CD14-positive monocyte (primary cell): ENCODE data around the gene GPD1L. TPM values are rescaled to one million over a fixed set of nuclear protein-coding genes. Genes with fewer than 3 reads are reported as not detected.

Source experiments
- DNase-seq, 3 donors: peaks; one replicate each; pipeline ENCODE4 v3.0.0-alpha.2; 2011 to 2022
- H2AFZ ChIP-seq: 2 replicates; pipeline ENCODE4 v1.6.0; 2012; ENCODE audit warnings: mild to moderate bottlenecking, low read depth, low read length, inconsistent platforms; ENCODE audit not compliant: insufficient read depth, poor library complexity, severe bottlenecking
- H3K27ac ChIP-seq, 2 donors: 1 replicate in 1 of 2; 2 replicates in 1 of 2; pipeline ENCODE4 v1.5.1; 2012 to 2013; ENCODE audit warnings: low read length in 2 of 2, control low read depth in 1 of 2, inconsistent platforms in 1 of 2, low read depth in 1 of 2, mild to moderate bottlenecking in 1 of 2
- H3K27me3 ChIP-seq, 2 donors: one replicate each; pipeline versions ENCODE4 v1.6.0 to v1.6.1; 2011 to 2013; ENCODE audit warnings: low read length in 2 of 2; ENCODE audit not compliant: control insufficient read depth in 2 of 2, insufficient read depth in 2 of 2
- H3K36me3 ChIP-seq, 2 donors: replicated peaks in 1 of 2; 1 replicate in 1 of 2; 2 replicates in 1 of 2; pipeline versions ENCODE4 v1.5.1 to v1.6.1; 2012 to 2013; ENCODE audit warnings: low read length in 2 of 2, control low read depth in 1 of 2, inconsistent platforms in 1 of 2, mild to moderate bottlenecking in 1 of 2; ENCODE audit not compliant: insufficient read depth in 2 of 2, control insufficient read depth in 1 of 2
- H3K4me1 ChIP-seq, 2 donors: 1 replicate in 1 of 2; 2 replicates in 1 of 2; pipeline versions ENCODE4 v1.5.1 to v1.6.1; 2012 to 2013; ENCODE audit warnings: low read length in 2 of 2, control low read depth in 1 of 2, inconsistent platforms in 1 of 2, mild to moderate bottlenecking in 1 of 2, moderate library complexity in 1 of 2; ENCODE audit not compliant: insufficient read depth in 2 of 2, control insufficient read depth in 1 of 2
- H3K4me2 ChIP-seq: replicated peaks from 2 replicates; pipeline ENCODE3; 2012; ENCODE audit warnings: low read length, moderate library complexity, mild to moderate bottlenecking; ENCODE audit not compliant: poor library complexity, severe bottlenecking; ENCODE audit errors: extremely low read depth
- H3K4me3 ChIP-seq, 3 experiments: fragments of 200-600 bp in 1 of 3; sonication (generic) in 1 of 3; replicated peaks in 1 of 3; 1 replicate in 2 of 3; 2 replicates in 1 of 3; pipeline ENCODE4 v1.5.1; 2011 to 2013; ENCODE audit warnings: low read length in 3 of 3, mild to moderate bottlenecking in 3 of 3, control low read depth in 2 of 3, low read depth in 2 of 3, inconsistent platforms in 1 of 3, moderate library complexity in 1 of 3
- H3K79me2 ChIP-seq: 2 replicates; pipeline ENCODE4 v1.6.0; 2012; ENCODE audit warnings: mild to moderate bottlenecking, control low read depth, inconsistent platforms, low read length, moderate library complexity; ENCODE audit not compliant: insufficient read depth
- H3K9ac ChIP-seq: 2 replicates; pipeline ENCODE4 v1.6.0; 2017; ENCODE audit warnings: low read length, mild to moderate bottlenecking; ENCODE audit not compliant: insufficient read depth, poor library complexity, severe bottlenecking
- H3K9me3 ChIP-seq, 2 donors: replicated peaks in 1 of 2; 1 replicate in 1 of 2; 2 replicates in 1 of 2; pipeline versions ENCODE4 v1.5.1 to v1.6.1; 2012 to 2013; ENCODE audit warnings: low read length in 2 of 2, control low read depth in 1 of 2; ENCODE audit not compliant: control insufficient read depth in 1 of 2, insufficient read depth in 1 of 2
- H4K20me1 ChIP-seq: 2 replicates; pipeline ENCODE4 v1.6.0; 2012; ENCODE audit warnings: mild to moderate bottlenecking, low read length, control low read depth, moderate library complexity; ENCODE audit not compliant: insufficient read depth
- H3K27ac Mint-ChIP-seq, 7 donors: one replicate each; pipeline ENCODE4 v1.8.0; 2020; ENCODE audit warnings: mild to moderate bottlenecking in 7 of 7, mixed read lengths in 7 of 7, moderate library complexity in 6 of 7, inconsistent platforms in 2 of 7
- H3K27me3 Mint-ChIP-seq, 3 donors: one replicate each; pipeline ENCODE4 v1.8.0; 2021 to 2022; ENCODE audit warnings: low read depth in 3 of 3, mild to moderate bottlenecking in 3 of 3, mixed read lengths in 3 of 3, moderate library complexity in 3 of 3, inconsistent platforms in 1 of 3
- H3K36me3 Mint-ChIP-seq, 2 donors: one replicate each; pipeline ENCODE4 v1.8.0; 2020; ENCODE audit warnings: mixed read lengths in 2 of 2, inconsistent platforms in 1 of 2, mild to moderate bottlenecking in 1 of 2
- H3K4me1 Mint-ChIP-seq: one replicate; pipeline ENCODE4 v1.8.0; 2020; ENCODE audit warnings: mild to moderate bottlenecking, mixed read lengths
- H3K4me3 Mint-ChIP-seq, 2 donors: one replicate each; pipeline ENCODE4 v1.8.0; 2020; ENCODE audit warnings: mild to moderate bottlenecking in 2 of 2, mixed read lengths in 2 of 2, moderate library complexity in 1 of 2
- H3K9me3 Mint-ChIP-seq, 7 donors: one replicate each; pipeline ENCODE4 v1.8.0; 2020 to 2022; ENCODE audit warnings: mixed read lengths in 7 of 7, mild to moderate bottlenecking in 6 of 7, moderate library complexity in 6 of 7, inconsistent platforms in 2 of 7
- WGBS: methylation state at CpG from one replicate; pipeline ENCODE4 v1.1.5; 2013; ENCODE audit warnings: missing lambda C conversion rate; ENCODE audit not compliant: insufficient coverage; 5-methylcytosine and 5-hydroxymethylcytosine counted together
- intact Hi-C, 2 donors: fragments of 100-400 bp; cut with micrococcal nuclease; formaldehyde crosslinking; loops; one replicate each; pipeline versions ENCODE4 v1.15.0 to v1.15.1; 2023
- polyA plus RNA-seq, 3 donors: library from polyadenylated mRNA; depleted of rRNA in 1 of 3; unstranded in 2 of 3; stranded (reverse) in 1 of 3; fragments of 300-500 nt in 2 of 3; fragments of >200 nt in 1 of 3; fragmentation: Illumina TruSeq in 2 of 3; gene quantifications; 1 replicate in 2 of 3; 2 replicates in 1 of 3; pipeline ENCODE4 v1.2.3, GENCODE V29; 2012 to 2021
- TF ChIP-seq, protein P1 (sequence below): fragments of 200-600 bp; IDR thresholded peaks from one replicate; pipeline ENCODE4 v1.8.0; 2022; ENCODE audit warnings: antibody characterized with exemption, mild to moderate bottlenecking

Gene GPD1L
- polyA plus RNA-seq, 3 donors, result 4.9 to 11.8 (median 10.2) TPM

DNA sequence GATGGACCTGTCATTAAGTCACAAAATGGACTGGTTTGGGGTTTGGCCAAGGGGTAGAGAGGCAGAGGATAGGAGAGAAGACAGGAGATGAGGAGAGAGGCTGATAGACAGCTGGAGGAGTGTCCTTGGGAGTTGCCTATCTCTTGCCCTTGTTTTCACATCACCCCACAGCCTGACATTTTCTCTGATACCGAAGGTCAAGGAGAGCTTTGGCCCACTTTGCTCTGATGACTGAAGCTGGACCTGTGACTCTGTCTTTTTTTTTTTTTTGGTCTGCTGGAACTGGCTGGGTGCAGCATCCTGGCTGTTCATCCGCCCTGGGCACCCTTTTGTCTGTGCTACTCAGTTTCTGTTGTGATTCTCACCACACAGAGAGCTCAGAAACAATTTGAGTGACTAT lies 5.1 kb downstream of the GPD1L start:
- Histone ChIP-seq H3K27me3 (no peaks in the 10 kb centered on the region), H4K20me1 (no peaks in the 10 kb centered on the region), H3K4me1 (peaks cover 10 to 15% of the 10 kb centered on the region in 2 donors), H3K4me2 (no peak overlapping the region), H3K9ac (no peak overlapping the region), H2AFZ (no peak overlapping the region), H3K9me3 (peaks cover 4 to 5% of the 10 kb centered on the region in 2 donors), H3K27ac (no peak overlapping the region), H3K4me3 (no peak overlapping the region), H3K79me2 (peaks cover 36% of the 10 kb centered on the region), H3K36me3 (no peaks in the 10 kb centered on the region)
- Mint-ChIP-seq H3K4me3 (no peak overlapping the region), H3K4me1 (peaks cover 26% of the 10 kb centered on the region), H3K36me3 (peaks cover 8 to 17% of the 10 kb centered on the region in 2 donors), H3K27me3 (peaks cover 0 to 2% (median 0%) of the 10 kb centered on the region in 3 donors), H3K9me3 (peaks cover 7 to 13% (median 9%) of the 10 kb centered on the region in 7 donors), H3K27ac (peak overlapping the region in 1 of 7 donors; percentile 31)
- TF ChIP-seq, protein P1, sequence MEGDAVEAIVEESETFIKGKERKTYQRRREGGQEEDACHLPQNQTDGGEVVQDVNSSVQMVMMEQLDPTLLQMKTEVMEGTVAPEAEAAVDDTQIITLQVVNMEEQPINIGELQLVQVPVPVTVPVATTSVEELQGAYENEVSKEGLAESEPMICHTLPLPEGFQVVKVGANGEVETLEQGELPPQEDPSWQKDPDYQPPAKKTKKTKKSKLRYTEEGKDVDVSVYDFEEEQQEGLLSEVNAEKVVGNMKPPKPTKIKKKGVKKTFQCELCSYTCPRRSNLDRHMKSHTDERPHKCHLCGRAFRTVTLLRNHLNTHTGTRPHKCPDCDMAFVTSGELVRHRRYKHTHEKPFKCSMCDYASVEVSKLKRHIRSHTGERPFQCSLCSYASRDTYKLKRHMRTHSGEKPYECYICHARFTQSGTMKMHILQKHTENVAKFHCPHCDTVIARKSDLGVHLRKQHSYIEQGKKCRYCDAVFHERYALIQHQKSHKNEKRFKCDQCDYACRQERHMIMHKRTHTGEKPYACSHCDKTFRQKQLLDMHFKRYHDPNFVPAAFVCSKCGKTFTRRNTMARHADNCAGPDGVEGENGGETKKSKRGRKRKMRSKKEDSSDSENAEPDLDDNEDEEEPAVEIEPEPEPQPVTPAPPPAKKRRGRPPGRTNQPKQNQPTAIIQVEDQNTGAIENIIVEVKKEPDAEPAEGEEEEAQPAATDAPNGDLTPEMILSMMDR, result no peak
- intact Hi-C loops, result no loop called here
- no peak for DNase-seq
- 100% methylated on average over 1 of the region's 2 CpGs for WGBS

DNA sequence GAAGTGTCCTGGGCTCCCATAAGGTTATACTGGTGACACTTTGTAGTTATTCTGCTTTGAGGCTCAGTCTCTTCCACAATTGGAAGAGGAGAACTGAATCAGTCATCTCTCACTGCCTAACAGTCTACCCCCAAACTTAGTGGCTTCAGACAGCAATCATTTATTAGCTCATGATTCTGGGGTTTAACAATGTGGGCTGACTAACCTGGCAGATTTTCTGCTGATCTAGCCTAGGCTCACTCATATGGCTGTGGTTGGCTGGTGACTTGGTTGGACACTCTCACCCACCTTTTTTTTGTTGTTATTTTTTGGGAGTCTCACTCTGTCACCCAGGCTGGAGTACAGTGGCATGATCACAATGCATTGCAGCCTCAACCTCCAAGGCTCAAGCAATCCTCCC lies 7.1 kb downstream of the GPD1L start:
- H3K4me1 Mint-ChIP-seq, result peaks cover 18% of the 10 kb centered on the region
- no peaks in the 10 kb centered on the region for H3K4me1 ChIP-seq
- intact Hi-C loops, result no loop called here

More for the DNA sequence above, 7.1 kb downstream of the GPD1L start:
- Mint-ChIP-seq H3K4me3 (no peak overlapping the region), H3K9me3 (peaks cover 7 to 13% (median 9%) of the 10 kb centered on the region in 7 donors), H3K36me3 (peaks cover 8 to 17% of the 10 kb centered on the region in 2 donors), H3K27me3 (no peaks in the 10 kb centered on the region), H3K27ac (no peak overlapping the region)
- H3K27me3 ChIP-seq, result no peaks in the 10 kb centered on the region
- H3K9ac ChIP-seq, result no peak overlapping the region
- H3K79me2 ChIP-seq, result peaks cover 31% of the 10 kb centered on the region
- no peaks in the 10 kb centered on the region for H3K36me3 ChIP-seq
- no peak for DNase-seq
- H3K4me2 ChIP-seq, result no peak overlapping the region
- H4K20me1 ChIP-seq, result no peaks in the 10 kb centered on the region
- peaks cover 4 to 5% of the 10 kb centered on the region in 2 donors for H3K9me3 ChIP-seq
- H2AFZ ChIP-seq, result no peak overlapping the region
- TF ChIP-seq, protein P1, result no peak
- H3K4me3 ChIP-seq, result no peak overlapping the region
- no peak overlapping the region for H3K27ac ChIP-seq
